Right lung (tissue), 5 donors: ENCODE measurements around the gene BMPR1A. TPM values are rescaled to one million over a fixed set of nuclear protein-coding genes. Genes with fewer than 3 reads are reported as not detected.
"Not testable (repeated sequence)": the region's sequence is repeated elsewhere in the genome, so short reads cannot be mapped to it uniquely, and the experiment has no call there.

Experiments
- DNase-seq, 2 donors: peaks; one replicate each; pipeline ENCODE4 v3.0.0-alpha.2; 2013
- polyA plus RNA-seq, 5 donors: library from polyadenylated mRNA; unstranded; fragments of 120-200 nt; gene quantifications; one replicate each; pipeline versions ENCODE4 v1.2.1 to v1.2.3, GENCODE V29; 2013; ENCODE audit warnings: inconsistent platforms in 1 of 5, low replicate concordance in 1 of 5; ENCODE audit not compliant: insufficient read length in 5 of 5, insufficient read depth in 1 of 5

Gene BMPR1A
- polyA plus RNA-seq, 5 donors: 53.2 to 90.9 (median 75.3) TPM

DNA sequence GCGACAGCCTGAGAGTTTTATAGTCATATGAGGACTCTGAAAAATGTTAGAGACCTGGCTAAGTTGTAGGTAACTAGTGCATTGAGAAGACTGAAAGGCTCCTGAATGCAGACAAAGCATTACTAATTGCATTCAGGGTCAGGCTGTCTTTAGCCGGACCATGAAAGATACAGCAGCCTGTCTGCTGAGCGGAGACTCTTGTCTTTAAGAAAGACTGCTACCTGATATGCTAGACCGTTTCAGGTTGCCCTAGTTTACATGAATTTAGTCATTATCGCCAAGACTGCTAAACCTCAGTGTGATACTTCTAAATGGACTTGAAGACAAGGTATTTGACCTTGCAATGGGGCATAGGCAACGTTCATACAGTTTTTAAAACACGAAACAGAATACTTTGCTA lies 81.2 kb downstream of the BMPR1A start:
- DNase-seq: no peak

DNA sequence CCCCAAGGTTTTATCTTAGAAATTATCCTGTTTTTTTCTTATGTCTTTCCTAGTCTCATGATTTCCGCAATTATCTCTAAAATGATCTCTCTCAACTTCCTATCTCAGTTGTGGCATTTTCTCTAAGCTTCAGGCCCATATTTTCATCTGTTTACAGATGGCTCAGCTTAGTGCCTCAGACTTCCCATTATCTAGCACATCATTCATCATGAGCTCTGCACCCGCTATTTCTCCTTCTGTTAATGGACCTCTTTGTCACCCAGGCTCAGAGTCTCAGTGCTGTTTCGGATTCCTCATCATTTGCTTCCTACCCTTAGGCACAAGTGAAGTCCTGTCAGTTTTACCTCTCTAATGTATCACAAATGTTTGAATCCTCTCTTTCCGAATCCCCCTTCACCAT lies 84.1 kb downstream of the BMPR1A start:
- no peak for DNase-seq

DNA sequence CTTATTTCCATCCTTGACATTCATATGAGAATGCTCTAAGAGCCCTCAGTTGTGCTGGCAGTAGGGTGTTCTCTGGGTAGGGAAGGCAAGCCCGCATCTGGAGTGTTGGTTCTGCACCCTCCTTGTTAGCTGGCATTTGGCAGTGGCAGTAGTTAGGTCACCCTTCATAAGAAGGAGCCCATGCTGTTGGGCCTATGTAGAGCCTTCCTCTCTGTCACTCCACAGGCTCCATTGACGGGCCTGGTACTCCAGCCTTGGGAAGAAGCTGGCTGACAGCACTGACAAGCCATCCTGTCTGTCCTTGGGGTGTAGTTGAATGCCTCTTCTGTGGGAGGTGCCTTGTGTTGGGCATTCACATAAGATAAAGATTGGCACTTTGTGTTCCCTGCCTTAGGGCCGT lies 89.7 kb downstream of the BMPR1A start:
- no peak for DNase-seq

DNA sequence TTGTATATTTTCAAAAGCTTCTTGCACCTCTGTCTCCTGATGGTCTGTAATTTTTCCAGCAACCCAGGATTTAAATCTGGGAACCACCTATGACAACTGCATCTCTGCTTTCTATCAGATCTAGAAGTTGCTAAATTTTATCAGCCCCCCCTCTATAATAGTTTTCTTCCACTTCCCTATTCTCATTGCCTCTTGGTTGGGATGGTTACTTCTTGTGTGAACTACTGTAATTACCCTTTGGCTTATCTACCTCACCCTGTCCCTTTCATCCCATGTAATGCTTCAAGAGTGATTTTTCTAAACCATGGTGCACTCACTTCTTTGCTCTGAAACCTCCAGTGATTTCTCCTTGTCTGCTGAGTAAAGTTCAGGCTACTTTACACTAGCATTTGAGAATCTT lies 92.3 kb downstream of the BMPR1A start:
- DNase-seq: no peak

DNA sequence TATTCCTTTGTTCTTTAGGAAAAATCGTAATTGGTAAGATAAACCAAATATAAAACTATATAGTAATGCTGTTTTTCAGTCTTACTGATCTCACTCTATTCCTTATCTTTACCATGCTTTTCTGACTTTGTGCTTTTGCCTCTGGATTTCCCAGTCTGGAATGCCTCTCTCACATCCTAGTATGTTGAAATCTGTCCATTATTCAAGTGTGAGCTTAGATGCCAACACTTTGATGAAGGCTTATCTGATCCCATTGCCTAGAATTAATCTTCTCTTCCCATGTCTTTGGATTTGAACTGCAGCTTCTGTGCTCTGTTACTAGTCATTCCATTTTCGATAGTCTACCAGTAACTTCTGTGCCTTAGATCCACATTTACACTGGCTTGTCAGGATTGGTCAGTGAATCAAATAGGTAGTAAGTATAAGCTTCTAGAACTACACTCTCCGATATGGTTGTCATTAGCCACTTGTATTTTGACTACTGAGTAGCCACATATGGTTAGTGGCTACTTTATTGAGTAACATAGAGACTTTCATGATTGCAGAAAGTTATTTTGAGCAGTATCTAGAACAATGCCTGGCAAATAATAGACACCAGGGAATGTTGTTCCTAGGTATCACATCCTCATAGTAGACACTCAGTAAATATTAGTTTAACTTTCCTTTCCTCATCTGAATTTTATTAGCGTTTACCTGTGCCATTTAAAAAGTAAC lies 92.9 kb downstream of the BMPR1A start:
- DNase-seq: peak in 1 of 2 donors; percentile 38

DNA sequence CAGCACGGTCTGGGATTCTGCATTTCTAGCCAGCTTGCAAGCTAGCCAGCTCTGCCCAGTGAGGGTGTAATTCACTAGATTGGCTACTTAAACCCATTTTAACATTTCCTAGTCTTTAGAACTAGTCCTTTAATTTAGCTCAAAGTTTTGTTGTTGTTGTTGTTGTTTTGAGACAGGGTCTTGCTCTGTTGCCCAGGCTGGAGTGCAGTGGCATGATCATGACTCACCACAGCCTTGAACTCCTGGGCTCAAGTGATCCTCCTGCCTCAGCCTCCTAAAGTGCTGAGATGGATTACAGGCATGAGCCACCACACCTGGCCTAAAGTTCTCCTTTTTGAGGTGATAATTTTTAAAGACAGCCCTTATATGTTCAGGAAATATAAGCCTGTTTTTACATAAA lies 94.1 kb downstream of the BMPR1A start:
- DNase-seq: no peak

DNA sequence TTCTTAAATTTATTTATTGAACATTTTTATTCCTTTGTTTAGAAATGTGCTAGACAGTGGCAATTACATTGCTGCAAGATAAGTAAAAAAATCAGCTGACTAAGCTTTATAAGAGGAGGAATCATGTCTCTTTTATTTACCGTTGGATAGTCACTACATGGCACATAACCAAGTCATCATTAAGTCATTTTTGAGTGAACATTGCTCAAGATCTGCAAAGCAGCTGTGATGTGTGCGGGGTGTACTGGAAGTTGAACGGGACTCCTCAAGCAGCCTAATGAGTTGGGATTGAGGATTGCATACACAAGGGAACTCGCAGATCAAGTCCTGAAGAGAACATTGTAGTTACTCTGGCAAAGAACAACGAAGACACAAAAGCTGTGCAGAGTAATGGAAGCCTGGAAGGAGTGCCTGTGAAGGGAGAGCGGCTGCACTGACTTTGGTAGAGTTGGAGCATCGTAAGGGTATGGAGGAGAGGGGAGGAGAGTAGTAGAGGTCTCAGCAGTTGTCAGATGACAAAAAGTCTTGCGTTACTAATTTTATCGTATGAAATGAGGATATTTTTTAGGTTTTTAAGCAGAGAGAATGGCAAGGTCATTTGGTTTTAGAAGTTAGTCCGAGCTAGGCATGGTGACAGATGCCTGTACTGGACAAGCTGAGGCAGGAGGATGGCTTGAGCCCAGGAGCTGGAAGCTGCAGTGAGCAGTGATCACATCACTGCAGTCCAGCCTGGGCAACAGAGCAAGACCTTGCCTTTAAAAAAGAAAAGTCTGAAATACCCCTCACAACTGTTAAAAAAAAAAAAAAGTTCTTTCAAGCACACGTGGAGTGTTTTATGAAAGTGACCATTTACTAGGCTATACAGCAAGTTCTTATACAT lies 95.1 kb downstream of the BMPR1A start:
- DNase-seq: peak; percentile 83 to 87

DNA sequence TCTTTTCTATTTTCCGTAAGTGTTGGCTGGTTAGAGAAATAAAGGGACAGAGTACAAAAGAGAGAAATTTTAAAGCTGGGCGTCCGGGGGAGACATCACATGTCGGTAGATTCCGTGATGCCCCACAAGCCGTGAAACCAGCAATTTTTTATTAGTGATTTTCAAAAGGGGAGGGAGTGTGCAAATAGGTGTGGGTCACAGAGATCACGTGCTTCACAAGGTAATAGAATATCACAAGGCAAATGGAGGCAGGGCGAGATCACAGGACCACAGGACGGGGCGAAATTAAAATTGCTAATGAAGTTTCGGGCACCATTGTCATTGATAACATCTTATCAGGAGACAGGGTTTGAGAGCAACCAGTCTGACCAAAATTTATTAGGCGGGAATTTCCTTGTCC lies 97.2 kb downstream of the BMPR1A start:
- not testable (repeated sequence) for DNase-seq

DNA sequence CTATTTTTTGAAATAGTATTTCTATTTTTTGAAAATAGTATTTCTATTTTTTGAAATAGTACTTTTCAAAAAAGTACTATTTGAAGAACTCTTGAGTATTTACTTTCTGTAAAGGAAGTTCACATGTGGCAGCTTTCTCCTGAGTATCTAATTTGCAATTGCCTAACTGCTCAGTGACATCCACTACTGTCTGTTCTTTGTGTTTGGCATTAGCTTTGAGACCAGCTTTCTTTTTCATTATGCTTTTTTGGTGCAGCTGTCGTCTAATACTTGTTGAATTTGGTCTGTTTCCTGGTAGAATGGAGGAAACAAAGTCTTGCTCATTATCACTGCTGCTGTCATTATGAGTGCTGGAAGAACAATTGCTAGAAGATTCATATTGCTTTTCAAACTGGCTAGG lies 99.1 kb downstream of the BMPR1A start:
- no peak for DNase-seq

DNA sequence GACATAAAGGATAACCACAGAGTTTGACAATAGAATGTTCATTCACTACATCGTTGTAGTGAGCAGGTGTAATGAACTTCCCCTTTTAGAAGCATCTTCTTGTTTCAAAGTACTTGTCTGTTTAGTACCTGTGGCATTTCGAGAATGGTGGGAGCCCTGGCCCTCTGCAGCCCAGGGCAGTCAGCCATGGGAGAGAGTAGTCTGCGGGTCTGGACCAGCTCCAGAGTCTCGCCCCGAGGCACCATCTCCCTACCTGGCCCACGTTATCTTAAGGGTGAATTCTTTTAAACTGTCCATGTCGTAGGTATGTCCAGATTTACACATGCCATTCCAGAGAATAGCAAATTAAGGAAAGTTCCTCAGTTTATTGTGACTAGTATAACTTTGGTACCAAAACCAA lies 99.7 kb downstream of the BMPR1A start:
- no peak for DNase-seq

DNA sequence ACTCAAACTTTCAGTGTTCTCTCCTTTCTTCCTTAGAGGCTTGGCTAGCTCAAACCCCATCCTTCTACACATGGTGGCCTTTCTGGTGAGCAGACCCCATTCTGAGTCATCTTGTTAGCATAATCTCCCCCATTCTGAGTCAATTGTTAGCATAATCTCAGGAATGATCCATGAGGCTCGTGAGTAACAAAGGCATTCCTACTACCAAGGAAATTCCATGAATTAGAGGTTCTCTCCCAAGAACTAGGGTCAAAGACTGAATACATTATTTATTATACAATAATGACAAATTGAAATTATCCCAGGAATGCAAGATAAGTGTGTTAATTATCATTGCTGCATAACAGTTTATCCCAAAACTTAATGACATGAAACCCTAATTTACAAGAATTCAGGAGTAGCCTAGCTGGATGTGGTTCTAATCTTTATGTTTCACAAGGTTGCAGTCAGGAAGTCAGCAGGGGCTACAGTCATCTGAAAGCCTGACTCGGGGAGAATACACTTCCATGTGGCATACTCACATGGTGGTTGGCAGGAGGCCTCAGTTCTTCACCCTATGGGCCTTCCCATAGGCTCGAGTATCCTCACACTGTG lies 100.8 kb downstream of the BMPR1A start:
- DNase-seq: no peak

DNA sequence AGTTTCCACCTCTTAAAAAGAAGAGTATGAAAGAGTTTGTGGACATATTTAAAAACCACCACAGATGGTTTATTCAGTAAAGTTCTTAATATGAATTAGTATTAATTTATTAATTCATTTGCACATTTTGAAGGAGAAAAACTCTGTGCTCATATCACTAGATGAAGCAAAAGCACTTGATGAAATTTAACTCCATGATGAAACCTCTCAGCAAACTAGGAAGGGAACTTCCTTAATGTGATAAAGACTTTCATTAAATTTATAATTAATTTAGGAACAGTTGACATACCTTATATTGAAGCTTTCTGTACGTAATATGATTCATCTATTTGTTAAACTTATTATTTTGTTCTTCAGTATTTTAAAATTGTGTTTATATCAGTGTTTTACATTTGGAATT lies 101.6 kb downstream of the BMPR1A start:
- DNase-seq: no peak

DNA sequence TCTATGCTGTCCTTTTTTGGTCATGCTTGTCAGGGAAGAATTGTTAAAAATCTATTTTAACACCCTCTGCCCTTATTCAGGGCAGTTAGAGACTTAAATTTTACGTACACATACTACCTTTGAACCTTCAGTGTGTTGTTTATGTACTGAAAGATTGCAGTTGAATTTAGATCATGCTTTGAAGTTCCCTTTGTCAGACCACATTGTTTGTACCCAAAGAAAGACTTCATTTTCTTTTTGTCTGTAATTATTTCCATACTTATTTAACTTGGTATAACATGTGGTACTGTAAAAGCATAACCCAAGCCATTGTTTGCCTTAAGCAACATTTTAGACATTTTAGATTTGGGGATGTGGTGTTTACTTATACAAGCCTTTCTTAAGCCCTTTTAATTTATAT lies 104.9 kb downstream of the BMPR1A start:
- DNase-seq: no peak

DNA sequence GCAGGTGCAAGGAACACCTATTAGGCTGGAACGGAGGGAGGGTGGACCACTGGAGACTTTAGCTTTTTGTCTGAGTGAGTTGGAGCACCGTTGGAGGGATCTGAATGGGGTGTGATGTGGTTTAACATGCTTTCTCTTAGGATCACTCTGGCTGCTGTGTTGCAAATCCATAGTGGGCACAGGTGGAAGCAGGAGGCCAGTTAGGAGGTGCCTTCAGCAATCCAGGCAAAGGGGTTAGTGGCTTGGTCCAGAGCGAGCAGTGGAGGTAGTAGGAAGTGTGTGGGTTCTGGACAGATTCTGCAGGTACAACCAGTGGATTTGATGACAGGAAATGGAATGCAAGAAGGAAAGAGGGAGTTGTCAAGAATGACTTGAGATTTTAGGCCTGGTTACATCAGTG lies 106.0 kb downstream of the BMPR1A start:
- DNase-seq: no peak

DNA sequence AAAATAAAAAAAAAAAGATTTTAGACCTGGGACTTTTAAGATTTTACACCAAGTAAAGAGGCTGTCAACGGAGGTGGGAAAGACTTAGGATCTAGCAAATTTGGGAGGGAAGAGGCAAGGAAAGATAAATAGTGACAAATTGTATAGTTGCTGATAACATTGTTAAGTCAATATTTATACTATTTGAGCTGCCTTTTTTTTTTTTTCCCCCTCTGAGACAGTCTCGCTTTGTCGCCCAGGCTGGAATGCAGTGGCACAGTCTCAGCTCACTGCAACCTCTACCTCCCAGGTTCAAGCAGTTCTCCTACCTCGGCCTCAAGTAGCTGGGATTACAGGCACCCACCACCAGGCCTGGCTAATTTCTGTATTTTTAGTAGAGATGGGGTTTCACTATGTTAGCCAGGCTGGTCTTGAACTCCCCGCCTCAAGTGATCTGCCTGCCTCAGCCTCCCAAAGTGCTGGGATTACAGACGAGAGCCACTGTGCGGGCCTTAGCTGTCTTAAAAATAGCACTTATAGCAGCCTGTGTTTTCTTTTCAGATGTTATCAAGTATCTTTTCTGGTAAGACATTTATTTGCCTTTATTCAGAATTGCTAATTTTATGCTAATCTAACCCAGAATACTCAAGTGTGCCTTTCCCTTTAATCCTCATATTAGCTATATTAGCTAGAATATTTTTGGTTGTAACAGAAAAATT lies 106.5 kb downstream of the BMPR1A start:
- no peak for DNase-seq

DNA sequence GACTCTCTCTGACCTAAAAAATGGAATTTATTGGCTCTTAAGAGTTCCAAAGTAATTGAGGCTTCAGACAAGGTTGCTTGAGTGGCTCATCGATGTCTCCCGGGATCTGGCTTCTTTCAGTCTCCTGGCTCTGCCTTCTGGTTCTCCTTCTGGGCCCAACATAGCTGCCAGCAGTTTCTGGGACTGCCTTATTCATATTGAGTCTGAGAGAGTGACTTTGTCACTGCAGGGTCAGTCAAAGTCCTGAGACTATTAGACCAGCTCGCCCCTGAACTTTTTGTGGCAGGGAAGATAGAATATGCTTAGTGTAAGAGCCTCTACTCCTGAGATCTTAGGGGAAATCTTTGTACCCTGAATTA lies 107.0 kb downstream of the BMPR1A start:
- no peak for DNase-seq

DNA sequence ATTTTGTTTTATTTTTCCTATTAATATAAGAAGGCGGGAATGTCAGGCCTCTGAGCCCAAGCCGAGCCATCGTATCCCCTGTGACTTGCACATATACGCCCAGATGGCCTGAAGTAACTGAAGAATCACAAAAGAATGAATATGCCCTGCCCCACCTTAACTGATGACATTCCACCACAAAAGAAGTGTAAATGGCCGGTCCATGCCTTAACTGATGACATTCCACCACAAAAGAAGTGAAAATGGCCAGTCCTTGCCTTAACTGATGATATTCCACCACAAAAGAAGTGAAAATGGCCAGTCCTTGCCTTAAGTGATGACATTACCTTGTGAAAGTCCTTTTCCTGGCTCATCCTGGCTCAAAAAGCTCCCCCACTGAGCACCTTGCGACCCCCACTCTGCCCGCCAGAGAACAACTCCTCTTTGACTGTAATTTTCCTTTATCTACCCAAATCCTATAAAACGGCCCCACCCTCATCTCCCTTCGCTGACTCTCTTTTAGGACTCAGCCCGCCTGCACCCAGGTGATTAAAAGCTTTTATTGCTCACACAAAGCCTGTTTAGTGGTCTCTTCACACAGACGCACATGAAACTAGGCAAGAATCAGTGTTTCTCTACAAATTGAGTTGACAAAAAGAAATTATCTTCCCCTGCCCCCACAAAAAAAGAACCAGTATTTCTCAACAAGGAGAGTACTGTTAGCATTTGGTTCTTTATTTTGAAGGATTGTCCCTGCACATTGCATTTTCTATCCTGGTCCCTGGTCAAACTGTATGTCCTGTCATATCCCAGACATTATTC lies 108.8 kb downstream of the BMPR1A start:
- not testable (repeated sequence) for DNase-seq

DNA sequence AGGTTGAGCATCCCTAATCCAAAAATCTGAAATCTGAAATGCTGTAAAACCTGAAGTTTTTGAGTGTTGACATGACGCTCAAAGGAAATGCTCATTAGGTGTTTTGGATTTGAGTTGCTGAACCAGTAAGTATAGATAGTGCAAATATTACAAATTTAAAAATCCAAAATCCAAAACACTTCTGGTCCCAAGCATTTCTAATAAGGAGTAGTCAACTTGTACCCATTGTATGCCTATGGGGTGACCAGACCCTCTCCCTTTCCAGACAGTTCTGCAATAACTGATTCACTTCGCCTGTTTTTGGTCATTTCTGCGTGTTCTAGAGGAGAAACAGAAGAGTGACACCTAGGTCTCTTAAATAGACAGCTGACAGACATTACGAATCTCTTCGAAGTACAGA lies 110.7 kb downstream of the BMPR1A start:
- DNase-seq: no peak

DNA sequence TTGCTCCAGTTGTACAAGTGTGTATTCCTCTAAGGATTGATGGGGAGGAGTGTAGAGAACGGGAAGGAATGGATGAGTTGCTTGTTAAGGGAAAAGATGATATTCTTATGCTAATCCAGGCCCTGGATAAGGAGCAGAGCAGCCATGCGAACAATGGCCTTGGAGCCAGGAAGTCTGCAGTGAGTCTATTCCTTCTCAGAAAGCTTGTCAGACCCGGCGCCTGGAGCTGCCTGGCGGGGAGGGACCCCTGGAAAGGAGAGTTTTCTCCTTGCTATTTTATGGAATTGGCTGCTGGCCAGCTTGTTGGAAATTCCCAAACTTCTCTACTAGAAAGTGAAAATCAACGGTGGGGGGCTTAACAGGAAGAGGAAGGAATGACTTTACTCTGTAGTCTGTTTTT lies 111.9 kb downstream of the BMPR1A start:
- peak; percentile 50 to 61 for DNase-seq

DNA sequence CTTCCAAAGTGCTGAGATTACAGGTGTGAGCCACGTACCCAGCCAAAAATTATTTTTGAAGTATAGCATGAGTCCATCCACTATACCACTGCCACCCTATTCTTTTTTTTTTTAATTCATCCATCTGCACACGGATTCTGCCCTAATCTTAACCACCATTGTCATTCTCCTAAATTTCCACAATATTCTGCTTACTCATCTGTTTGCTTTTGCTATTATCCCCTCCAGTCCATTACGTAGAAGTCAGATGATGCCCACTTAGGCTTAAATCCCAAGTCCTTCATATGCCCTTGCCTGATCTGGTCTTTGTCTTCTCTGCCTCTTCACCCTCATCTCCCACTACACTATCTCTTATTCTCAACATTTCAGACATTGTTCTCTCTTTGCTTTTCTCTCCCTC lies 114.3 kb downstream of the BMPR1A start:
- DNase-seq: no peak

DNA sequence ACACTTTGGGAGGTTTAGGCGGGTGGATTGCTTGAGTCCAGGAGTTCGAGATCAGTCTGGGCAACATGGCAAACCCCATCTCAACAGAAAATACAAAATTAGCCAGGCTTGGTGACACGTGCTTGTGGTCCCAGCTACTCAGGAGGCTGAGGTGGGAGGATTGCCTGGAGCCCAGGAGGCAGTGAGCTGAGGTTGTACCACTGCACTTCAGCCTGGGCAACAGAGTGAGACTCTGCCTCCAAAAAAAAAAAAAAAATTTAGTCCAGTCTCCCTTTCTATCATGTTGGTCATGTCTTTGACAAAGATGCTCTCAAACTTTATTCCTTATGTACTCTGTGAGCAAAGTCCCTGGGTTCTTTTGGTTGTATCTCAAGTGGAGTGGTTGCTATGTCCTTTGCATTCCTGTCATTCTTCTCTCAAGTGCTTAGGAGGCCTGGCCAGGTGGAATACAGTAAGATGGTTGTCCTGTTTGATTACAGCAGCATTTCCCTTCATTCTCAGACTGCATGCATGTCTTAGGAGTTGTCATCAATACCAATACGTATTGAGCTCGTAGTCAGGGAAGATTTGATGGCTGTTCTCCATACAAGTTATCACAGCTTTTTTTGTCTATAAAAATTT lies 115.3 kb downstream of the BMPR1A start:
- no peak for DNase-seq
